Heart left ventricle (tissue), 16 donors: ENCODE measurements around the gene PVR. TPM values are rescaled to one million over a fixed set of nuclear protein-coding genes. Genes with fewer than 3 reads are reported as not detected.
A peak's percentile ranks its signal among the peaks of the same experiment; 100 is the strongest.

ENCODE experiments used
- ATAC-seq, 4 donors: fragments of 200-7000 bp; cut with Tn5 transposase; one replicate each; pipeline ENCODE4 v1.9.1; 2020 to 2022; ENCODE audit warnings: moderate library complexity in 4 of 4, mild to moderate bottlenecking in 3 of 4, moderate number of reproducible peaks in 1 of 4
- DNase-seq, 5 donors: peaks; one replicate each; pipeline ENCODE4 v3.0.0-alpha.2; 2020
- H3K27ac ChIP-seq, 12 donors: fragments of 200-600 bp; sonication (generic) in 4 of 12; one replicate each; pipeline versions ENCODE4 v1.5.0 to v1.8.0; 2016 to 2022; ENCODE audit warnings: mild to moderate bottlenecking in 2 of 12
- H3K27me3 ChIP-seq, 9 donors: fragments of 200-600 bp; sonication (generic) in 2 of 9; one replicate each; pipeline versions ENCODE4 v1.5.1 to v1.8.0; 2016 to 2022; ENCODE audit warnings: mild to moderate bottlenecking in 3 of 9
- H3K36me3 ChIP-seq, 9 donors: fragments of 200-600 bp; sonication (generic) in 2 of 9; one replicate each; pipeline versions ENCODE4 v1.5.0 to v1.8.0; 2018 to 2022; ENCODE audit warnings: mild to moderate bottlenecking in 2 of 9
- H3K4me1 ChIP-seq, 12 donors: fragments of 200-600 bp; sonication (generic) in 4 of 12; one replicate each; pipeline versions ENCODE4 v1.5.0 to v1.8.0; 2016 to 2022; ENCODE audit warnings: mild to moderate bottlenecking in 3 of 12
- H3K4me3 ChIP-seq, 12 donors: fragments of 200-600 bp; sonication (generic) in 4 of 12; one replicate each; pipeline versions ENCODE4 v1.5.0 to v1.8.0; 2017 to 2022; ENCODE audit warnings: mild to moderate bottlenecking in 9 of 12, moderate library complexity in 4 of 12
- H3K9me3 ChIP-seq, 12 donors: fragments of 200-600 bp; sonication (generic) in 4 of 12; one replicate each; pipeline versions ENCODE4 v1.5.0 to v1.8.0; 2016 to 2022; ENCODE audit warnings: mild to moderate bottlenecking in 1 of 12
- POLR2A ChIP-seq, 2 donors: fragments of 450-650 bp; IDR thresholded peaks; one replicate each; pipeline ENCODE4 v1.6.1; 2017; ENCODE audit warnings: antibody characterized with exemption in 2 of 2, mild to moderate bottlenecking in 2 of 2, moderate library complexity in 2 of 2
- WGBS, 4 donors: extraction: QIAGEN DNeasy Blood & Tissue Kit in 2 of 4; methylation state at CpG; one replicate each; pipeline versions ENCODE4 v1.1.5 to v1.1.7; 2013 to 2018; 5-methylcytosine and 5-hydroxymethylcytosine counted together
- intact Hi-C, 10 donors: fragments of 100-400 bp; cut with DNase I; formaldehyde crosslinking; loops; one replicate each; pipeline versions ENCODE4 v1.11.1 to v1.14.2; 2022
- polyA plus RNA-seq, 2 donors: library from polyadenylated mRNA; stranded (reverse); fragments of 200-250 nt; gene quantifications; one replicate each; pipeline ENCODE4 v1.2.3, GENCODE V29; 2013
- total RNA-seq, 9 donors: library from RNA; depleted of rRNA in 2 of 9; stranded (reverse); fragments of >200 nt in 2 of 9; fragmentation: NEBNext Ultra II Directional in 3 of 9; extraction: Animal tissue kit (Norgen Biotek cat#: 25700) in 3 of 9; gene quantifications; one replicate each; pipeline versions ENCODE4 v1.1.0 to v1.2.4, GENCODE V29; 2016 to 2023
- TF ChIP-seq, protein P1 (sequence below), 12 donors: fragments of 200-600 bp; sonication (generic) in 4 of 12; IDR thresholded peaks; one replicate each; pipeline versions ENCODE4 v1.5.0 to v1.8.0; 2018 to 2022; ENCODE audit warnings: antibody characterized with exemption in 12 of 12, mild to moderate bottlenecking in 5 of 12
- donor health status: ischemic (EF 13 %, LVEDD 7.1; RV severe dilation, severe dysfunction).
- donor health status: healthy with polysubstance abuse.
- donor health status: DM: no; HTN: yes; CAD: no.
- donor health status: DM: no; HTN: no; CAD: no.
- donor health status: ischemic (EF 25% LVEDD 6.9; RV normal size, moderate dysfunction).
- donor health status: ischemic (EF 25% LVEDD 5.7; RV mildly dilated, moderate dysfunction).
- donor health status: healthy.
- donor health status: DM: yes; HTN: yes; CAD: no.
- donor health status: ischemic (EF 35%, LVEDD 5.7; RV mildly dilated, moderate dysfunction).
- donor health status: nonischemic (EF 11% LVEDD 7.7; RV severe dilation, severe dysfunction).
- donor health status: DM: yes; HTN: yes; CAD: no.
- donor health status: PGD.
- donor health status: ischemic (EF 29% LVEDD 5.4; RV normal size, mild dysfunction).
- donor health status: nonischemic (EF 23%, LVEDD 6.1; RV moderate dilation, normal function).

Gene PVR
- total and polyA plus RNA-seq, 11 donors, result 33.7 to 143 (median 49.1) TPM

DNA sequence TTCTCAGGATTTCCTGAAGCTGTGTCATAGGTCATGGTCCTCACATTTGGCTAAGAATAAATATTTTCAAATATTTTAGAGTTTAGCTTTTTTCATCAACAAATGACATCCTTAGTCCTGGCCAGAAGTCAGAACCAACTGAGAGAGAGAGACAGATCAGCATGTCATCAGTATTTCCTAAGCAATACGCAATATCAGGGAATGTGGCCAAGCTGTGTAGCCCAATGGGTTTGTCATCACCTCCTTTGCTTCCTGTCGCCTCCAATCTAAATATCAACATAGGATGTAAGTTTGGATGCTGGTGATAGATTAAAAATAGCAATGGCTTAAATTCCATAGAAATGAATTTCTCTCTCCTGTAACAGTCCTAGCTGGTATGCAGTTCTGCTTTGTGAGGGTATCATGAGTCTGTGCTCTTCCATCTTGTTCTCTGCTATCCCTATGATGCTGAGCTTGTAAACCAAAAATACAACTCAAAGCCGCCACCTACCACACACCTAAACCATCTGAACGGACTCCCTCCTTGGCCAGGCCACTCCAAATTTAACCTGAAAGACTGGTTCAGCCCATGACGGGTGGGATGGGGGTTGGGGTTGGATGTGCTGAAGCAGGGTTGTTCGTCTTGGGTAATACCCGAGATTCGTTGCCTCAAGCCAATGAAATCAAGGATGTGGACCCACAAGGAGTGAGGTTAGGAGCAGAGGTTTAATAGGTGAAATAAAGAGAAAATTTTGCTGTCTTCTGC, 40.3 kb upstream of the PVR start:
- Histone ChIP-seq H3K36me3 (no peaks in the 10 kb centered on the region), H3K27me3 (no peaks in the 10 kb centered on the region), H3K9me3 (peaks cover 0 to 2% (median 0%) of the 10 kb centered on the region in 12 donors), H3K4me3 (no peak overlapping the region), H3K27ac (peak overlapping the region in 8 of 12 donors; percentile 2 to 67 (median 40)), H3K4me1 (peaks cover 0 to 32% (median 16%) of the 10 kb centered on the region in 12 donors)
- TF ChIP-seq, protein P1, sequence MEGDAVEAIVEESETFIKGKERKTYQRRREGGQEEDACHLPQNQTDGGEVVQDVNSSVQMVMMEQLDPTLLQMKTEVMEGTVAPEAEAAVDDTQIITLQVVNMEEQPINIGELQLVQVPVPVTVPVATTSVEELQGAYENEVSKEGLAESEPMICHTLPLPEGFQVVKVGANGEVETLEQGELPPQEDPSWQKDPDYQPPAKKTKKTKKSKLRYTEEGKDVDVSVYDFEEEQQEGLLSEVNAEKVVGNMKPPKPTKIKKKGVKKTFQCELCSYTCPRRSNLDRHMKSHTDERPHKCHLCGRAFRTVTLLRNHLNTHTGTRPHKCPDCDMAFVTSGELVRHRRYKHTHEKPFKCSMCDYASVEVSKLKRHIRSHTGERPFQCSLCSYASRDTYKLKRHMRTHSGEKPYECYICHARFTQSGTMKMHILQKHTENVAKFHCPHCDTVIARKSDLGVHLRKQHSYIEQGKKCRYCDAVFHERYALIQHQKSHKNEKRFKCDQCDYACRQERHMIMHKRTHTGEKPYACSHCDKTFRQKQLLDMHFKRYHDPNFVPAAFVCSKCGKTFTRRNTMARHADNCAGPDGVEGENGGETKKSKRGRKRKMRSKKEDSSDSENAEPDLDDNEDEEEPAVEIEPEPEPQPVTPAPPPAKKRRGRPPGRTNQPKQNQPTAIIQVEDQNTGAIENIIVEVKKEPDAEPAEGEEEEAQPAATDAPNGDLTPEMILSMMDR (IDR thresholded peaks at IDR 0.05), result no peak
- TF ChIP-seq POLR2A (IDR thresholded peaks at IDR 0.05), result no peak
- ATAC-seq (peak in 3 of 4 donors; percentile 51 to 83 (median 57)), DNase-seq (peak in 2 of 5 donors; percentile 28 to 36)
- intact Hi-C loops, result no loop called here
- WGBS, 4 donors, result 68 to 80% (median 72%) methylated on average over 8 of the region's 8 CpGs

- Histone ChIP-seq H3K36me3 (no peaks in the 10 kb centered on the region), H3K4me1 (peaks cover 0 to 37% (median 17%) of the 10 kb centered on the region in 12 donors), H3K27ac (peak overlapping the region in 3 of 12 donors; percentile 33 to 42 (median 42)), H3K4me3 (no peak overlapping the region), H3K27me3 (no peaks in the 10 kb centered on the region), H3K9me3 (no peaks in the 10 kb centered on the region)
- TF ChIP-seq, protein P1 (IDR thresholded peaks at IDR 0.05), result no peak
- TF ChIP-seq POLR2A (IDR thresholded peaks at IDR 0.05), result no peak
- WGBS, 4 donors, result 55 to 65% (median 59%) methylated on average over 6 of the region's 6 CpGs
- DNase-seq (no peak), ATAC-seq (no peak)
- intact Hi-C loops, result no loop called here
Observed at GRCh38 chr19:44604241-44604640, 39.5 kb upstream of the PVR start.

DNA sequence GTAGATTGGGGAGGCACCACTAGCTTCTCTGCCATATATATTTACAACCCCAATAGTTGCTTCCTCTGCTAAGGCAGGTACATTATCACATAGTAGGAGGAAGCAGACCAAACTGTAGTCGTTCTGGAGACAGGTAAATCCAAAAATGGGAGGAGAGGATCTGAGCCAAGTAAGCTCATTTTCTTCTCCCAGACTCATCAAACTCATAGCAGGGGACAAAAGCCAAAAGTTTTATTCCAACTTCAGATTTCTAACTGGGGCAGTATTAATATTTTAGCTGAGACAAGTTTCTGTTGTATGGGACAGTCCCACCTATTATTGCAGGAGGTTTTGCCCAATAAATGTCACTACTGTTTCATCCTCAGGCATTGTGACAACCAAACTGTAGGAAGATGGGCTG, 38.2 kb upstream of the PVR start:
- Histone ChIP-seq H3K4me1 (peaks cover 0 to 37% (median 17%) of the 10 kb centered on the region in 12 donors), H3K9me3 (no peaks in the 10 kb centered on the region), H3K4me3 (no peak overlapping the region), H3K27ac (no peak overlapping the region), H3K27me3 (no peaks in the 10 kb centered on the region), H3K36me3 (no peaks in the 10 kb centered on the region)
- DNase-seq (no peak), ATAC-seq (no peak)
- WGBS, 4 donors, result 67 to 71% (median 70%) methylated on average over 1 of the region's 1 CpG
- intact Hi-C loops, result loop anchor here in 1 of 10 donors (5.0 kb wide), 1 partner anchor 37 kb away; the partner anchor contains the start of gene PVR
- TF ChIP-seq, protein P1 (IDR thresholded peaks at IDR 0.05), result no peak
- TF ChIP-seq POLR2A (IDR thresholded peaks at IDR 0.05), result no peak

- WGBS, 4 donors, result 42 to 55% (median 45%) methylated on average over 2 of the region's 2 CpGs
- TF ChIP-seq, protein P1 (IDR thresholded peaks at IDR 0.05), result no peak
- TF ChIP-seq POLR2A (IDR thresholded peaks at IDR 0.05), result no peak
- Histone ChIP-seq H3K4me1 (peaks cover 0 to 37% (median 17%) of the 10 kb centered on the region in 12 donors), H3K4me3 (no peak overlapping the region), H3K9me3 (no peaks in the 10 kb centered on the region), H3K27ac (peak overlapping the region; percentile 25 to 80 (median 68)), H3K36me3 (no peaks in the 10 kb centered on the region), H3K27me3 (no peaks in the 10 kb centered on the region)
- intact Hi-C loops, result loop anchor here in 1 of 10 donors (5.0 kb wide), 1 partner anchor 35 kb away; the partner anchor contains the start of gene PVR
- peak in 2 of 5 donors; percentile 25 to 34 for DNase-seq
- peak; percentile 73 to 86 (median 82) for ATAC-seq
Observed at GRCh38 chr19:44607049-44607448, 36.7 kb upstream of the PVR start.
